ENCODE measurements around the gene ARSJ. TPM values are rescaled to one million over a fixed set of nuclear protein-coding genes. Genes with fewer than 3 reads are reported as not detected.
A peak's percentile ranks its signal among the peaks of the same experiment; 100 is the strongest.

The ARSJ gene
- total RNA-seq, 6 experiments from 2014 or later = 0.90 to 7.7 (median 2.3) TPM

GRCh38 chr4:113972781-113973180 lies 6.7 kb downstream of the ARSJ start:
- WGBS (ENCODE audit: insufficient coverage, low coverage, low lambda C conversion rate, missing lambda C conversion rate) = 73% methylated on average over 4 of the region's 4 CpGs
- Histone ChIP-seq H3K4me3 (no peak overlapping the region), H3K36me3 (no peaks in the 10 kb centered on the region), H3K27me3 (no peaks in the 10 kb centered on the region), H3K9me3 (no peaks in the 10 kb centered on the region), H3K27ac (no peak overlapping the region), H3K4me1 (peaks cover 0 to 7% (median 0%) of the 10 kb centered on the region in 4 donors)
- TF ChIP-seq CTCF (IDR thresholded peaks at IDR 0.05) (no peak), POLR2A (IDR thresholded peaks at IDR 0.05) (no peak)
- no peak for ATAC-seq
- DNase-seq = no peak
- intact Hi-C loops (cut with DNase I) = no loop called here

- H3K36me3 ChIP-seq = no peaks in the 10 kb centered on the region
- no peaks in the 10 kb centered on the region for H3K9me3 ChIP-seq
- DNase-seq (no peak), ATAC-seq (peak in 1 of 4 donors; percentile 92)
- WGBS (ENCODE audit: insufficient coverage, low coverage, low lambda C conversion rate, missing lambda C conversion rate) = 48% methylated on average over 2 of the region's 2 CpGs
- no peak overlapping the region for H3K4me3 ChIP-seq
- peaks cover 0 to 10% (median 0%) of the 10 kb centered on the region in 4 donors for H3K4me1 ChIP-seq
- intact Hi-C loops (cut with DNase I) = no loop called here
- no peak overlapping the region for H3K27ac ChIP-seq
- H3K27me3 ChIP-seq = no peaks in the 10 kb centered on the region
- TF ChIP-seq CTCF (IDR thresholded peaks at IDR 0.05) (no peak), POLR2A (IDR thresholded peaks at IDR 0.05) (no peak)
Measured at GRCh38 chr4:113971706-113972360, 7.6 kb downstream of the ARSJ start.

- ATAC-seq (no peak), DNase-seq (no peak)
- no peak overlapping the region for H3K27ac ChIP-seq
- 53% methylated on average over 1 of the region's 1 CpG for WGBS (ENCODE audit: insufficient coverage, low coverage, low lambda C conversion rate, missing lambda C conversion rate)
- no peaks in the 10 kb centered on the region for H3K27me3 ChIP-seq
- intact Hi-C loops (cut with DNase I) = no loop called here
- H3K36me3 ChIP-seq = no peaks in the 10 kb centered on the region
- H3K9me3 ChIP-seq = no peaks in the 10 kb centered on the region
- no peak overlapping the region for H3K4me3 ChIP-seq
- no peak for TF ChIP-seq POLR2A (IDR thresholded peaks at IDR 0.05)
- no peak for TF ChIP-seq CTCF (IDR thresholded peaks at IDR 0.05)
- peaks cover 0 to 5% (median 0%) of the 10 kb centered on the region in 4 donors for H3K4me1 ChIP-seq
Measured at GRCh38 chr4:113969709-113970334, 9.6 kb downstream of the ARSJ start.

- H3K36me3 ChIP-seq = no peaks in the 10 kb centered on the region
- no peak overlapping the region for H3K27ac ChIP-seq
- DNase-seq (no peak), ATAC-seq (peak in 1 of 4 donors; percentile 36)
- intact Hi-C loops (cut with DNase I) = no loop called here
- 88% methylated on average over 2 of the region's 2 CpGs for WGBS (ENCODE audit: insufficient coverage, low coverage, low lambda C conversion rate, missing lambda C conversion rate)
- TF ChIP-seq CTCF (IDR thresholded peaks at IDR 0.05) = no peak
- TF ChIP-seq POLR2A (IDR thresholded peaks at IDR 0.05) = no peak
- peaks cover 0 to 5% (median 0%) of the 10 kb centered on the region in 4 donors for H3K4me1 ChIP-seq
- H3K4me3 ChIP-seq = no peak overlapping the region
- H3K9me3 ChIP-seq = no peaks in the 10 kb centered on the region
- H3K27me3 ChIP-seq = no peaks in the 10 kb centered on the region
Measured at GRCh38 chr4:113968473-113968872, 11.0 kb downstream of the ARSJ start.

Measured in right lobe of liver (tissue), 6 donors.